H1 (cell line): Measurements from ENCODE around the gene DDX23. TPM values are rescaled to one million over a fixed set of nuclear protein-coding genes. Genes with fewer than 3 reads are reported as not detected.

Source experiments
- CEBPB ChIP-seq: IDR thresholded peaks from 2 replicates; pipeline ENCODE4 v1.6.1; 2012; ENCODE audit warnings: low read depth, low read length
- CHD2 ChIP-seq: IDR thresholded peaks from 2 replicates; pipeline ENCODE4 v1.6.1; 2012; ENCODE audit warnings: low read length, improper control_type of control experiment
- EGR1 ChIP-seq: IDR thresholded peaks from 2 replicates; pipeline ENCODE4 v1.6.1; 2011; ENCODE audit warnings: low read depth, low read length, borderline replicate concordance
- GABPA ChIP-seq: IDR thresholded peaks from 2 replicates; pipeline ENCODE4 v1.6.1; 2011; ENCODE audit warnings: mild to moderate bottlenecking, low read length, moderate library complexity, borderline replicate concordance; ENCODE audit not compliant: insufficient read depth
- HDAC2 ChIP-seq, 2 experiments: fragments of 300-600 bp in 1 of 2; sonication (generic) in 1 of 2; IDR thresholded peaks; 2 replicates each; pipeline ENCODE4 v1.6.1; 2011 to 2012; ENCODE audit warnings: low read depth in 2 of 2, low read length in 2 of 2, mild to moderate bottlenecking in 2 of 2, moderate library complexity in 2 of 2, borderline replicate concordance in 1 of 2, inconsistent platforms in 1 of 2
- RFX5 ChIP-seq: IDR thresholded peaks from 2 replicates; pipeline ENCODE4 v1.6.1; 2011; ENCODE audit warnings: low read depth, low read length, improper control_type of control experiment, borderline replicate concordance
- SIN3A ChIP-seq, 2 experiments: IDR thresholded peaks in 1 of 2; conservative IDR thresholded peaks in 1 of 2; 2 replicates each; pipeline ENCODE4 v1.6.1; 2011 to 2012; ENCODE audit warnings: low read length in 2 of 2, improper control_type of control experiment in 1 of 2, low read depth in 1 of 2, mild to moderate bottlenecking in 1 of 2
- polyA plus RNA-seq, 7 experiments: library from polyadenylated mRNA; depleted of rRNA in 3 of 7; stranded (reverse) in 5 of 7; unstranded in 2 of 7; fragments of >200 nt in 5 of 7; fragments of 200-250 nt in 2 of 7; gene quantifications; 1 replicate in 5 of 7; 2 replicates in 1 of 7; 4 replicates in 1 of 7; pipeline versions ENCODE4 v1.2.1 to v1.2.3, GENCODE V29; 2011 to 2013; ENCODE audit warnings: missing spikeins in 2 of 7, mixed read lengths in 2 of 7
- total RNA-seq: library from RNA; stranded (reverse); fragmentation: NEBNext Ultra II Directional; extraction: Animal tissue kit (Norgen Biotek cat#: 25700); gene quantifications from 2 replicates; pipeline ENCODE4 v1.2.1, GENCODE V29; 2021

The DDX23 gene
- total and polyA plus RNA-seq, 2 of the 8 experiments (the other 6 are each of a cell fraction or from before 2014, with no cell fraction given): 43.5 to 107 TPM

DNA sequence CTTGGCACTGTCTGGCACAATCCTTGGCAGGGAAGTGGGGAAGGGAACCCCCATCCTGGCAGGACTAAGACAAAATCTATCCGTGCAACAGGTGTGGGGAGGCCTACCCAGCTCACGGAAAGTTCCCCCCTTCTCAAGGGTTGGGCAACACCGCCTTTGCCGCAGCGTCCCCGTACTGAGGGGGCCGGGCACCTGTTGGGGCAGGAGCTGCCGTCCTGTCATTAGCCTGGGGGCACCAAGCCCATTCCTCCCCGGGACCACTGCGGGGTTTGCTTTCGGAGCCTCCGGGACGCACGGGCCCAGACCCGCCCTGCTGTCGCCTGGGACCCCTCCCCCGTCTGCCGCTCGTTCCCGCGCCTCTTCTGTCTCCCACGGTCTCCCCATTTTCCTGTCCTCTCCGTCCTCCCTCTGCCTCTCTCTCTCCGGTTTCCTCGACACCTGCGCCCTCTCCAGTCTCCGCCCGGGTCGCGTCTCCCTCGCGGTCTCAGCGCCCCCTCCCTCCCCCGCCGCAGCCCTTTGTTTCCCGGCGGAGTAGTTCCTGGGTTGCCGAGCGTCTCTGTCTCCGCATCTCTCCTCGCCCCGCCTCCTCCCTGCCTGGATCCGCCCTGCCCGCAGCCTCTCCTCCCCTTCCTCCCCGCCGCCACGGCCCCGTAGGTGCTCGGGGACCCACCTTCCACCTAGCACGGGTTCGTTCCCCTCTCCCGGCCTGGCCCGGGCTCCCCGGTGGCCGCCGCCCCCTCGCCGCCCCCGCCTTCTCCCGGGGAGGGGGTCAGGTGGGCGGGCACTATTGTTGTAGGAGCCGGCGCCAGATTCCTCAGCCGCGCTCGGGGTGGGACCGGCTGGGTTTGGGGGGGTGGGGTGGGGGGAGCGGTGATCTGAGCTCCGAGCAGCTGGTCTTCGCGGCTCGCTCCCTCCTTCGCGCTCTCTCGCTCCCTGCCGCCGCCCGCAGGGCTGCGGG, 33.8 kb downstream of the DDX23 start, which contains the start of gene CACNB3 (continued):
- TF ChIP-seq SIN3A (conservative IDR thresholded peaks at IDR 0.05 in 1 of 2, IDR thresholded peaks at IDR 0.05 in 1 of 2; ENCODE audit: low read depth in 1 of 2, low read length in 2 of 2) (peak in 1 of 2 experiments; percentile 19; a peak in 1 of 4 replicates), CEBPB (peak; percentile 36; the same call in 1 of the 2 replicates), EGR1 (peak; percentile 69; the same call in 1 of the 2 replicates), HDAC2 (IDR thresholded peaks at IDR 0.05; ENCODE audit: borderline replicate concordance in 1 of 2, low read depth in 2 of 2, low read length in 2 of 2) (peak in 1 of 2 experiments; percentile 65; a peak in 1 of 4 replicates), RFX5 (no peak), CHD2 (no peak; the same call in 1 of the 2 replicates), GABPA (no peak)
